Activated gamma-delta T cell (primary cell): ENCODE results near the gene ACR.
"Not testable (repeated sequence)": the region's sequence is repeated elsewhere in the genome, so short reads cannot be mapped to it uniquely, and the experiment has no call there.

Experiments used
- DNase-seq: peaks from one replicate; lab custom pipeline; 2025; lab: John Stamatoyannopoulos, UW

Gene ACR

DNA sequence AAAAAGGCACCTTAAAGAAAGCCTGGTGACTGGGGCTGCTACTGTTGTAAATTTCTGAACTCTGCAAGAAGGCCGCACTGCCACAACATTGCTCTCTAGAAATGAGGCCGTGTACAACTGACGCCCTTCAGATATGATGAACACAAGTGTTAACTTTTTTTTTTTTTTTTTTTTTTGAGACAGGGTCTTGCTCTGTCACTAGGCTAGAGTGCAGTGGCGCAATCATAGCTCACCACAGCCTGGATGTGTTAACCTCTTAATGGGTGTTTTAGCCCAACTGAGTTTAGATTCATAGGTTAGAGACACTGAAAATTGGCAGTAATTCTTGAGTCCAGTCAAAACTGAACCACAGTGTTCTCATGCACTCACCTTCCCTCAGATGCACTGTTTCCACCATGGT lies 42.2 kb downstream of the ACR start:
- DNase-seq: not testable (repeated sequence)

DNA sequence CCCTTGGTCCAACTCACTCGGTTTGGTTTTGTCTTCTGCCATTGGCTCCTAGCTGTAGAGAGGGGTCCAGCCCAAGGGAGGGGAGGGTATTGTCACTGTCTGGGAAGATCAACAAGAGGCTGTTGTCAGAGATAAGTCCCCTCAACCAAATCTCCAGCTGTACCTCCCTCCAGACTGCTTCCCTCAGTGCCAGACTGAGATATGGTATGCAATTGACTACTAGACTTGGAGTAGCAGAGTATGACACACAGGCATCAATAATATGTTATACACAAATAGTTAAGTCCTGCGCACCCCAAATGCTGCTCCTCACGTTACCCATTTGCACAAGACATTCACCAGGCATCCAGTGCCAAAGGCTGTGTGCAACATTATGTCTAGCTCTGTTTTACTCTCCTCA lies 44.2 kb downstream of the ACR start:
- DNase-seq: not testable (repeated sequence)

DNA sequence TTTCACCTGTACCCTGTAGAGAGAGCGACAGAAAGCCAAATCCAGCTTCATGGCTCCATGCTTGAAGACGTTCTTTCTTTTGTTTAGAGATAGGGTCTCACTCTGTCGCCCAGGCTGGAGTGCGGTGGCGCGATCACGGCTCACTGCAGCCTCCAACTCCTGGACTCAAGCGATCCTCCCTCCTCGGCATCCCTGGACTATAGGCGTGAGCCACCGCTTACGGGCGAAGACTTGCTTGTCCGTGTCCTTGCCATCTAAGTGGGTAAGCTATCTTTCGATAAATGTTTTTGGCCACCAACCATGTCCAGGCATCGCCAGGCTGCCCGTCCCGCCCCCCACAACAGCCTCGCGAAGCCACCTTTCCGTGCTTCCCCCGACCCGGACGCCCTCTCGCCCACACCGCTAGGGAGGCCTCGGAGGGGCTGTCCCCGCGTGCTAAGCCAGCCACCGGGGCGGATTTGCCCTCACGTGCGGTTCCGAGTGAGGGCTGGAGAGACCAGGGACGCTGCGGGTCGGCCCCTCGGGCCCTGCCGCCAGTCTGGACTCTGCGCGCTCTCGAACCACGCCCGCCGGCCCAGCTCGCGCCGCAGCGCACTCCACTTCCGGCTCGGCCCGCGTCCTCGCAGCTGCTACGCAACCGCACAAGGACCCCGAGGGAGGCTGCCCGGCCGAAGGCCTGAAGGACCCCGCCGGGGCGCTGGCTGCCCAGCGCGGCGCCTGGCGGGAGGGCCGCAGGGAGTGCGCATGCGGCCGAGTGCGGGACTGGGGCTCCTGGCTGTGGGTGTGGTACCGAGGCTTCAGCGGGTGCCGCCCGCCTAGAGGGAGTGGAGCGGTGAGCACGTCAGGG lies 45.3 kb downstream of the ACR start, which contains the start of gene RABL2B:
Gene RABL2B, minus strand, starts transcription at position 604 of the 847 bp plus-strand sequence. CDS start 1,342 bp downstream, outside the sequence.
- peak; percentile 82 for DNase-seq

DNA sequence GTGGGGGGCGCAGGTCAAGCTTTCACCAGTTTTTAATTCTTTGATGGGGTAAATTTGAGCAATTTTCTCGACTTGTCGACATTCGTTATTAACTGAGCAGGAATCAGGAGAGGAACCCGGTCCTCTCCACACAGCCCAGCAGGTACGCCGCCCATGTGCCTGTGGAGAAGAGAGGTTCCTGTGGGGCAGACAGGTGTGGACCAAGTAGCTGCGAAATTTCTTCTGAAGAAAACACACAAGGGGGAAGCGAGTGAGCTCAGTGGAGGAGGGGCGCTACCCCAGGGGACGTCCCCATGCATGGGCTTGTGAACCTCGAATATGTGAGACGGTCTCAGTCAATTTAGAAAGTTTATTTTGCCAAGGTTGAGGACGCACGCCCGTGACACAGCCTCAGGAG lies 45.9 kb downstream of the ACR start:
- not testable (repeated sequence) for DNase-seq

DNA sequence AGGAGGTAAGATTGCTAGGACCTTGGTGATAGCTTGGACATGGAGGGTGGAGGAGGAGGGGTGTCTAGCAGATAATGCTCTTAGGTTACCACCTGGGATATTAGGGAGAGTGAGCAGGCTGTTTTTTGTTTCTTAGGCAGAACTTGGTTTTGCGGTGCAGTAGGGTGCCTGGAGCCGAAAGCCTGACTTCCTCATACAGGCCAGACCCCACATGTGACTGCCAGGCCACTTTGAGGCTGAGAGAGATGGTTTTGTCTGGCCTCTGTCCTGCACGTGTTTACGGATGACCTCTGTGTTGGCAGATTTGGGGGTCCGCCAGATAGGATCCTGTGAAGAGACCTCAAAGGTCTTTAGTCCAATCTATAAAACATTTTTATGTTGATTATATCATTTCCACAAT lies 47.3 kb downstream of the ACR start:
- not testable (repeated sequence) for DNase-seq

DNA sequence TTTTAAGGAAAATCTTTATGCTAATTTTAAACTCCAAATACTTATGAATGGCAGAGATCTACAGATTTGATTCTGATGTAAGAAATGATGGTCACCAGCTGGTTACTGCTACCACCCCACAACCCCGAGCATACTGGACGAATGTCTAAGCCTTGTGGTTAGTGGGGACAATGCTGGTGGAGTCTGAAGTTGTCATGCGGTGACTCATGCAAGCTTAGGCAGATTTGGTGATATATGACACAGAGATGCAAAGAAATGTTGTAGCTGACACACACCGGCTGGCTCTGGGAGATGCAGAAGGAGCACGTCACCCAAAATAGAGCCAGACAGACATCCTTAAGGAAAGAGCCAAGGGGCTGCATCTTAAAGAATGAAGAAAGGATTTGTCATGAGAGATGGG lies 48.9 kb downstream of the ACR start:
- DNase-seq: not testable (repeated sequence)
